ENCODE results near the gene HPCAL1. TPM values are rescaled to one million over a fixed set of nuclear protein-coding genes. Genes with fewer than 3 reads are reported as not detected.

Gene HPCAL1
- total and polyA plus RNA-seq, 2 of the 4 experiments (the other 2 are of a cell fraction): 8.2 to 33.7 TPM

- TF ChIP-seq CEBPB (IDR thresholded peaks at IDR 0.05; ENCODE audit: low read depth, low read length): peak; percentile 36; the same call in 1 of the 2 replicates
- no peak for TF ChIP-seq RAD21 (IDR thresholded peaks at IDR 0.05; ENCODE audit: low read length)
- Histone ChIP-seq H3K27me3 (ENCODE audit: control insufficient read depth, insufficient read depth, low read length) (no peaks in the 10 kb centered on the region), H3K9me3 (ENCODE audit: control insufficient read depth, insufficient read depth, low read length) (no peaks in the 10 kb centered on the region), H3K4ac (ENCODE audit: low read depth, low read length) (no peak overlapping the region), H2BK5ac (ENCODE audit: low read depth, low read length, poor library complexity, severe bottlenecking) (no peak overlapping the region), H2AK5ac (ENCODE audit: low read depth, low read length) (no peak overlapping the region), H2BK15ac (ENCODE audit: low read depth, low read length) (no peak overlapping the region), H3K23ac (ENCODE audit: low read depth, low read length) (no peak overlapping the region), H3K9ac (ENCODE audit: low read depth, low read length) (no peak overlapping the region), H3K56ac (ENCODE audit: extremely low read depth, insufficient read depth, low read length) (no peak overlapping the region), H3K4me1 (ENCODE audit: control insufficient read depth, insufficient read depth, low read length) (peaks cover 7% of the 10 kb centered on the region), H2AFZ (replicated peaks; ENCODE audit: low read length, poor library complexity) (no peak overlapping the region), H4K5ac (ENCODE audit: low read depth, low read length) (no peak overlapping the region), H2AK9ac (replicated peaks; ENCODE audit: low read depth, low read length, poor library complexity) (no peak overlapping the region), H3K36me3 (ENCODE audit: control insufficient read depth, insufficient read depth, low read length) (no peaks in the 10 kb centered on the region), H3K4me3 (ENCODE audit: insufficient read depth, low read depth, low read length) (no peak overlapping the region), H2BK20ac (ENCODE audit: low read depth, low read length) (no peak overlapping the region), H2BK120ac (ENCODE audit: low read depth, low read length) (no peak overlapping the region), H4K8ac (ENCODE audit: low read depth in 2 of 2, low read length in 2 of 2) (no peak overlapping the region), H3K9me1 (ENCODE audit: insufficient read depth, low read length) (peaks cover 5% of the 10 kb centered on the region; the same call in 1 of the 2 replicates), H3K79me1 (ENCODE audit: low read depth in 1 of 2, low read length in 2 of 2) (peaks cover 12 to 32% of the 10 kb centered on the region in 2 experiments), H3K18ac (ENCODE audit: low read depth, low read length) (no peak overlapping the region), H3K14ac (replicated peaks; ENCODE audit: low read depth, low read length) (no peak overlapping the region), H4K20me1 (ENCODE audit: insufficient read depth, low read length) (peaks cover 29% of the 10 kb centered on the region), H3K27ac (ENCODE audit: insufficient read depth, low read length) (no peak overlapping the region), H3K4me2 (ENCODE audit: low read depth, low read length) (no peak overlapping the region), H4K91ac (ENCODE audit: insufficient read depth, low read depth, low read length) (no peak overlapping the region)
- ATAC-seq (ENCODE audit: low read depth) (no peak), DNase-seq (no peak)
- WGBS, 2 experiments (ENCODE audit: extremely low coverage in 2 of 2, insufficient read length in 1 of 2): no CpG with 5 or more reads among the region's 8 CpGs
- CTCF ChIA-PET: no interaction called here
- no TSS peak for BruUV-seq (replicated peaks)
- dilution Hi-C loops (cut with HindIII; ENCODE audit: low sequenced_read_pairs, unreplicated experiment): no loop called here
- intact Hi-C loops (cut with micrococcal nuclease): no loop called here
- in situ Hi-C loops (cut with MboI; ENCODE audit: low sequenced_read_pairs): no loop called here
- POLR2A ChIA-PET (ENCODE audit: unreplicated experiment): no interaction called here
These were observed 38.5 kb downstream of the HPCAL1 start for GRCh38 chr2:10341193-10341592.
